Fibroblast of villous mesenchyme (primary cell): Measurements from ENCODE around the gene XAGE2. TPM values are rescaled to one million over a fixed set of nuclear protein-coding genes. Genes with fewer than 3 reads are reported as not detected.
A peak's percentile ranks its signal among the peaks of the same experiment; 100 is the strongest.

Source experiments
- DNase-seq: peaks from one replicate; pipeline ENCODE4 v3.0.0-alpha.2; 2010; ENCODE audit warnings: low read depth
- H3K4me3 ChIP-seq: 2 replicates; pipeline ENCODE4 v1.5.1; 2011; ENCODE audit warnings: low read depth, mild to moderate bottlenecking, low read length
- CTCF ChIP-seq: IDR thresholded peaks from 2 replicates; pipeline ENCODE4 v1.5.1; 2012; ENCODE audit warnings: low read depth, mild to moderate bottlenecking, low read length; ENCODE audit not compliant: insufficient read depth
- small RNA-seq: library from RNA; depleted of rRNA; stranded (forward); fragments of <200 nt; gene quantifications from one replicate; pipeline ENCODE3, GENCODE V24; 2012
- total RNA-seq: library from RNA; depleted of rRNA; stranded (reverse); fragments of >200 nt; gene quantifications from 2 replicates; pipeline ENCODE4 v1.2.3, GENCODE V29; 2012

XAGE2 gene
- total RNA-seq, 1 donor, result not detected

- DNase-seq, result peak; percentile 48
- no peak for TF ChIP-seq CTCF
- no peak overlapping the region for H3K4me3 ChIP-seq
Observed at GRCh38 chrX:52422884-52423283, 54.1 kb downstream of the XAGE2 start.

GRCh38 chrX:52424656-52425055, 55.8 kb downstream of the XAGE2 start:
- no peak for DNase-seq
- TF ChIP-seq CTCF, result no peak
- no peak overlapping the region for H3K4me3 ChIP-seq

Small RNA genes lying within 50 kb of the gene (small RNA-seq; reads per million reads assigned to genes)
- gene MIR8088, result not detected

Other genes with a start within 250 kb of the XAGE2 start
- 34.5 and 50.5 TPM in 2 replicates for gene MAGED4, start 184.1 kb upstream of the XAGE2 start, total RNA-seq
- 0.32 TPM in 1 of 2 replicates, not detected in the other for gene XAGE1A, start 126.8 kb downstream of the XAGE2 start, total RNA-seq
- gene XAGE1B, start 148.0 kb downstream of the XAGE2 start, total RNA-seq, result 0.32 TPM in 1 of 2 replicates, not detected in the other